Measurements from ENCODE around the gene TRPC6. TPM values are rescaled to one million over a fixed set of nuclear protein-coding genes. Genes with fewer than 3 reads are reported as not detected.

The TRPC6 gene
- total and polyA plus RNA-seq, 4 donors: 0.03 to 1.5 (median 0.17) TPM; not detected in 1

DNA sequence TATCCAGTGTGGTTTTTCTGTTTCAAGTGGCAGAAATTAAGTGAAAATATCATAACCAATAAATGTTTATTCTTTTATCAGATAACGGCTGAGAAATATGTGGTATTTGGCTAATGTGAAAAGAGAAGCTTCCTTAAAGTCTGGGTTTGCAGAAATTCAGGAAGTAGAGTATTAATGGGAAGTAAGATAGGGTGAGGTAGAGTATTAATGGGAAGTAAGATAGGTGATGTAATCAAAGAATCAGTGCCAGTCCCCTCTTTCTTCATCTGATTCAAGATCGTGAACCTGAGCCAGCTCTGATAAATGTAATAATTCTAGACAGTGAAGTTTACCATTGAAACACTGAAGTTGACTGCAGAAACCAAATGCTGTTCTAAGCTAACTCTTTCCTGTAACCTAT is 30.9 kb downstream of the TRPC6 start:
- WGBS: 60% methylated on average over 2 of the region's 2 CpGs
- H3K9me3 ChIP-seq (ENCODE audit: control insufficient read depth in 4 of 4, low read length in 3 of 4): peaks cover 0 to 3% (median 0%) of the 10 kb centered on the region in 4 donors
- no peak overlapping the region for H3K9ac ChIP-seq (ENCODE audit: low read depth in 1 of 2, low read length in 2 of 2)

DNA sequence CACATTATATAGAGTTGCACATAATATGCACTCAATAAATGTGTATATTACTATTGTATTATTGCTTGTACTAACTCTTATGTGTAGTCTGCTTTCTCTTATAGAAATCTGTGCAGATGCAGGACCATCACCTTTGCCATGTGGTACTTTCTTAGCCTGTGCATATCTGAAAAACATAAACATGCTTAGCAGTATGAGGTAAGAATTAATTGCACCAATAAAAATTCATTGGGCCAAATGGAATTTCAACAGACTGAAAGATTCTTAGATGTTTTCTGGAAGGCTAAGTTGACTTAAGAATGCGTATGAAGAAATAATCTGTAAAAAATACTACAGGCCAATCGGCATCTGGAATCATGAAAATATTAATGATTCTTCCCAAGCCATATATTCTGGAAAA is 55.3 kb downstream of the TRPC6 start:
- Histone ChIP-seq H3K9ac (ENCODE audit: low read depth in 1 of 2, low read length in 2 of 2) (no peak overlapping the region), H3K27me3 (ENCODE audit: control insufficient read depth in 4 of 4, insufficient read depth in 4 of 4, low read length in 3 of 4) (no peaks in the 10 kb centered on the region), H3K36me3 (ENCODE audit: control insufficient read depth in 4 of 4, insufficient read depth in 3 of 4, low read depth in 1 of 4, low read length in 3 of 4) (no peaks in the 10 kb centered on the region), H3K27ac (ENCODE audit: low read depth in 1 of 2, low read length in 2 of 2) (no peak overlapping the region), H3K4me1 (ENCODE audit: control insufficient read depth in 4 of 4, insufficient read depth in 4 of 4, low read length in 3 of 4) (no peaks in the 10 kb centered on the region), H3K9me3 (ENCODE audit: control insufficient read depth in 4 of 4, low read length in 3 of 4) (no peaks in the 10 kb centered on the region), H3K4me3 (ENCODE audit: low read depth in 1 of 3, low read length in 3 of 3) (no peak overlapping the region)
- TF ChIP-seq FOXA2 (IDR thresholded peaks at IDR 0.05): no peak
- no peak for TF ChIP-seq RAD21 (IDR thresholded peaks at IDR 0.05)
- TF ChIP-seq GABPA (IDR thresholded peaks at IDR 0.05 in 1 of 2, conservative IDR thresholded peaks at IDR 0.05 in 1 of 2): no peak
- TF ChIP-seq, protein P1, sequence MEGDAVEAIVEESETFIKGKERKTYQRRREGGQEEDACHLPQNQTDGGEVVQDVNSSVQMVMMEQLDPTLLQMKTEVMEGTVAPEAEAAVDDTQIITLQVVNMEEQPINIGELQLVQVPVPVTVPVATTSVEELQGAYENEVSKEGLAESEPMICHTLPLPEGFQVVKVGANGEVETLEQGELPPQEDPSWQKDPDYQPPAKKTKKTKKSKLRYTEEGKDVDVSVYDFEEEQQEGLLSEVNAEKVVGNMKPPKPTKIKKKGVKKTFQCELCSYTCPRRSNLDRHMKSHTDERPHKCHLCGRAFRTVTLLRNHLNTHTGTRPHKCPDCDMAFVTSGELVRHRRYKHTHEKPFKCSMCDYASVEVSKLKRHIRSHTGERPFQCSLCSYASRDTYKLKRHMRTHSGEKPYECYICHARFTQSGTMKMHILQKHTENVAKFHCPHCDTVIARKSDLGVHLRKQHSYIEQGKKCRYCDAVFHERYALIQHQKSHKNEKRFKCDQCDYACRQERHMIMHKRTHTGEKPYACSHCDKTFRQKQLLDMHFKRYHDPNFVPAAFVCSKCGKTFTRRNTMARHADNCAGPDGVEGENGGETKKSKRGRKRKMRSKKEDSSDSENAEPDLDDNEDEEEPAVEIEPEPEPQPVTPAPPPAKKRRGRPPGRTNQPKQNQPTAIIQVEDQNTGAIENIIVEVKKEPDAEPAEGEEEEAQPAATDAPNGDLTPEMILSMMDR (IDR thresholded peaks at IDR 0.05; ENCODE audit: low read depth, low read length, missing input control): no peak
- TF ChIP-seq HNF4A (conservative IDR thresholded peaks at IDR 0.05): no peak
- no peak for TF ChIP-seq YY1 (IDR thresholded peaks at IDR 0.05)
- TF ChIP-seq RXRA (IDR thresholded peaks at IDR 0.05): no peak
- TF ChIP-seq, protein P2, sequence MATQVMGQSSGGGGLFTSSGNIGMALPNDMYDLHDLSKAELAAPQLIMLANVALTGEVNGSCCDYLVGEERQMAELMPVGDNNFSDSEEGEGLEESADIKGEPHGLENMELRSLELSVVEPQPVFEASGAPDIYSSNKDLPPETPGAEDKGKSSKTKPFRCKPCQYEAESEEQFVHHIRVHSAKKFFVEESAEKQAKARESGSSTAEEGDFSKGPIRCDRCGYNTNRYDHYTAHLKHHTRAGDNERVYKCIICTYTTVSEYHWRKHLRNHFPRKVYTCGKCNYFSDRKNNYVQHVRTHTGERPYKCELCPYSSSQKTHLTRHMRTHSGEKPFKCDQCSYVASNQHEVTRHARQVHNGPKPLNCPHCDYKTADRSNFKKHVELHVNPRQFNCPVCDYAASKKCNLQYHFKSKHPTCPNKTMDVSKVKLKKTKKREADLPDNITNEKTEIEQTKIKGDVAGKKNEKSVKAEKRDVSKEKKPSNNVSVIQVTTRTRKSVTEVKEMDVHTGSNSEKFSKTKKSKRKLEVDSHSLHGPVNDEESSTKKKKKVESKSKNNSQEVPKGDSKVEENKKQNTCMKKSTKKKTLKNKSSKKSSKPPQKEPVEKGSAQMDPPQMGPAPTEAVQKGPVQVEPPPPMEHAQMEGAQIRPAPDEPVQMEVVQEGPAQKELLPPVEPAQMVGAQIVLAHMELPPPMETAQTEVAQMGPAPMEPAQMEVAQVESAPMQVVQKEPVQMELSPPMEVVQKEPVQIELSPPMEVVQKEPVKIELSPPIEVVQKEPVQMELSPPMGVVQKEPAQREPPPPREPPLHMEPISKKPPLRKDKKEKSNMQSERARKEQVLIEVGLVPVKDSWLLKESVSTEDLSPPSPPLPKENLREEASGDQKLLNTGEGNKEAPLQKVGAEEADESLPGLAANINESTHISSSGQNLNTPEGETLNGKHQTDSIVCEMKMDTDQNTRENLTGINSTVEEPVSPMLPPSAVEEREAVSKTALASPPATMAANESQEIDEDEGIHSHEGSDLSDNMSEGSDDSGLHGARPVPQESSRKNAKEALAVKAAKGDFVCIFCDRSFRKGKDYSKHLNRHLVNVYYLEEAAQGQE (IDR thresholded peaks at IDR 0.05): no peak
- no peak for TF ChIP-seq HNF4G (IDR thresholded peaks at IDR 0.05)
- no peak for TF ChIP-seq EGR1 (IDR thresholded peaks at IDR 0.05; ENCODE audit: low read depth in 2 of 2)
- TF ChIP-seq SP1 (IDR thresholded peaks at IDR 0.05): no peak
- TF ChIP-seq, protein P3, sequence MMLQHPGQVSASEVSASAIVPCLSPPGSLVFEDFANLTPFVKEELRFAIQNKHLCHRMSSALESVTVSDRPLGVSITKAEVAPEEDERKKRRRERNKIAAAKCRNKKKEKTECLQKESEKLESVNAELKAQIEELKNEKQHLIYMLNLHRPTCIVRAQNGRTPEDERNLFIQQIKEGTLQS (IDR thresholded peaks at IDR 0.05): no peak
- TF ChIP-seq, protein P4, sequence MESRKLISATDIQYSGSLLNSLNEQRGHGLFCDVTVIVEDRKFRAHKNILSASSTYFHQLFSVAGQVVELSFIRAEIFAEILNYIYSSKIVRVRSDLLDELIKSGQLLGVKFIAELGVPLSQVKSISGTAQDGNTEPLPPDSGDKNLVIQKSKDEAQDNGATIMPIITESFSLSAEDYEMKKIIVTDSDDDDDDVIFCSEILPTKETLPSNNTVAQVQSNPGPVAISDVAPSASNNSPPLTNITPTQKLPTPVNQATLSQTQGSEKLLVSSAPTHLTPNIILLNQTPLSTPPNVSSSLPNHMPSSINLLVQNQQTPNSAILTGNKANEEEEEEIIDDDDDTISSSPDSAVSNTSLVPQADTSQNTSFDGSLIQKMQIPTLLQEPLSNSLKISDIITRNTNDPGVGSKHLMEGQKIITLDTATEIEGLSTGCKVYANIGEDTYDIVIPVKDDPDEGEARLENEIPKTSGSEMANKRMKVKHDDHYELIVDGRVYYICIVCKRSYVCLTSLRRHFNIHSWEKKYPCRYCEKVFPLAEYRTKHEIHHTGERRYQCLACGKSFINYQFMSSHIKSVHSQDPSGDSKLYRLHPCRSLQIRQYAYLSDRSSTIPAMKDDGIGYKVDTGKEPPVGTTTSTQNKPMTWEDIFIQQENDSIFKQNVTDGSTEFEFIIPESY (IDR thresholded peaks at IDR 0.05): no peak
- no peak for TF ChIP-seq TAF1 (conservative IDR thresholded peaks at IDR 0.05)
- TF ChIP-seq JUND (IDR thresholded peaks at IDR 0.05): no peak
- TF ChIP-seq FOXA1 (IDR thresholded peaks at IDR 0.05): no peak
- 92% methylated on average over 2 of the region's 2 CpGs for WGBS
- DNase-seq (ENCODE audit: low spot score): no peak

More for the DNA sequence above, 30.9 kb downstream of the TRPC6 start:
- DNase-seq (ENCODE audit: low spot score): no peak
- H3K36me3 ChIP-seq (ENCODE audit: control insufficient read depth in 4 of 4, insufficient read depth in 3 of 4, low read depth in 1 of 4, low read length in 3 of 4): no peaks in the 10 kb centered on the region
- H3K4me3 ChIP-seq (ENCODE audit: low read depth in 1 of 3, low read length in 3 of 3): no peak overlapping the region
- no peak overlapping the region for H3K27ac ChIP-seq (ENCODE audit: low read depth in 1 of 2, low read length in 2 of 2)
- H3K4me1 ChIP-seq (ENCODE audit: control insufficient read depth in 4 of 4, insufficient read depth in 4 of 4, low read length in 3 of 4): no peaks in the 10 kb centered on the region
- TF ChIP-seq HNF4A (conservative IDR thresholded peaks at IDR 0.05): no peak
- no peak for TF ChIP-seq HNF4G (IDR thresholded peaks at IDR 0.05)
- no peak for TF ChIP-seq RAD21 (IDR thresholded peaks at IDR 0.05)
- TF ChIP-seq, protein P1 (IDR thresholded peaks at IDR 0.05; ENCODE audit: low read depth, low read length, missing input control): no peak
- no peak for TF ChIP-seq GABPA (IDR thresholded peaks at IDR 0.05 in 1 of 2, conservative IDR thresholded peaks at IDR 0.05 in 1 of 2)
- TF ChIP-seq FOXA1 (IDR thresholded peaks at IDR 0.05): no peak
- H3K27me3 ChIP-seq (ENCODE audit: control insufficient read depth in 4 of 4, insufficient read depth in 4 of 4, low read length in 3 of 4): peaks cover 0 to 2% (median 0%) of the 10 kb centered on the region in 4 donors
